NCI-H526 (cell line): ENCODE data around the gene SCAMP5.
A peak's percentile ranks its signal among the peaks of the same experiment; 100 is the strongest.

Experiments
- DNase-seq, 2 experiments: peaks; one replicate each; lab custom pipeline; 2025; lab: John Stamatoyannopoulos, UW

SCAMP5 gene

GRCh38 chr15:75022783-75023180 is 27.4 kb downstream of the SCAMP5 start:
- no peak for DNase-seq

- DNase-seq: peak; percentile 93 to 98
Measured at GRCh38 chr15:75023181-75023871, 28.0 kb downstream of the SCAMP5 start, which contains the start of gene PPCDC. Gene PPCDC (plus strand): TSS chr15:75023590. CDS start chr15:75028319, 4,729 bp downstream.

- DNase-seq: peak in 1 of 2 experiments; percentile 39
Measured at GRCh38 chr15:75023872-75024636, 28.7 kb downstream of the SCAMP5 start.

GRCh38 chr15:75025107-75025506 is 29.7 kb downstream of the SCAMP5 start:
- DNase-seq: no peak

- peak; percentile 5 to 22 for DNase-seq
Measured at GRCh38 chr15:75025548-75026260, 30.3 kb downstream of the SCAMP5 start.

- DNase-seq: no peak
Measured at GRCh38 chr15:75027551-75027950, 32.2 kb downstream of the SCAMP5 start.

GRCh38 chr15:75028991-75029377 is 33.6 kb downstream of the SCAMP5 start:
- DNase-seq: no peak

GRCh38 chr15:75029378-75030022 is 34.1 kb downstream of the SCAMP5 start:
- peak; percentile 33 to 82 for DNase-seq

- no peak for DNase-seq
Measured at GRCh38 chr15:75030023-75030413, 34.7 kb downstream of the SCAMP5 start.

- DNase-seq: no peak
Measured at GRCh38 chr15:75030424-75030823, 35.1 kb downstream of the SCAMP5 start.

- no peak for DNase-seq
Measured at GRCh38 chr15:75031848-75032247, 36.5 kb downstream of the SCAMP5 start.

- no peak for DNase-seq
Measured at GRCh38 chr15:75032395-75032794, 37.0 kb downstream of the SCAMP5 start.

GRCh38 chr15:75033809-75034208 is 38.4 kb downstream of the SCAMP5 start:
- no peak for DNase-seq

GRCh38 chr15:75034615-75035014 is 39.3 kb downstream of the SCAMP5 start:
- DNase-seq: peak; percentile 67 to 70

- peak in 1 of 2 experiments; percentile 14 for DNase-seq
Measured at GRCh38 chr15:75036212-75036616, 40.9 kb downstream of the SCAMP5 start.

GRCh38 chr15:75037685-75038084 is 42.3 kb downstream of the SCAMP5 start:
- no peak for DNase-seq

GRCh38 chr15:75038231-75038630 is 42.9 kb downstream of the SCAMP5 start:
- no peak for DNase-seq

GRCh38 chr15:75042730-75043508 is 47.6 kb downstream of the SCAMP5 start:
- peak in 1 of 2 experiments; percentile 53 for DNase-seq

GRCh38 chr15:75043509-75044257 is 48.3 kb downstream of the SCAMP5 start:
- no peak for DNase-seq

GRCh38 chr15:75044258-75044878 is 49.0 kb downstream of the SCAMP5 start:
- no peak for DNase-seq
